Peyer's patch (tissue), 4 donors: ENCODE measurements around the gene TEX101. TPM values are rescaled to one million over a fixed set of nuclear protein-coding genes. Genes with fewer than 3 reads are reported as not detected.
A peak's percentile ranks its signal among the peaks of the same experiment; 100 is the strongest.
"Not testable (repeated sequence)": the region's sequence is repeated elsewhere in the genome, so short reads cannot be mapped to it uniquely, and the experiment has no call there.

Experiments
- DNase-seq, 3 donors: peaks; one replicate each; pipeline ENCODE4 v3.0.0-alpha.2; 2017 to 2019
- H3K27ac ChIP-seq, 4 donors: fragments of 200-600 bp; sonication (generic); one replicate each; pipeline ENCODE4 v1.5.1; 2016 to 2019
- H3K27me3 ChIP-seq, 2 donors: fragments of 200-600 bp; sonication (generic); one replicate each; pipeline ENCODE4 v1.5.1; 2019
- H3K36me3 ChIP-seq, 3 donors: fragments of 200-600 bp; sonication (generic); one replicate each; pipeline ENCODE4 v1.5.1; 2016 to 2019
- H3K4me1 ChIP-seq, 4 donors: fragments of 200-600 bp; sonication (generic); one replicate each; pipeline ENCODE4 v1.5.1; 2016 to 2019
- H3K4me3 ChIP-seq, 4 donors: fragments of 200-600 bp; sonication (generic); 1 replicate in 3 of 4; 2 replicates in 1 of 4; pipeline ENCODE4 v1.5.1; 2016 to 2019; ENCODE audit warnings: mild to moderate bottlenecking in 1 of 4
- H3K9me3 ChIP-seq, 4 donors: fragments of 200-600 bp; sonication (generic); one replicate each; pipeline ENCODE4 v1.5.1; 2016 to 2019; ENCODE audit warnings: mild to moderate bottlenecking in 1 of 4
- POLR2A ChIP-seq, 2 donors: fragments of 450-650 bp; IDR thresholded peaks; one replicate each; pipeline ENCODE4 v1.5.1; 2017; ENCODE audit warnings: antibody characterized with exemption in 2 of 2, mild to moderate bottlenecking in 2 of 2, moderate library complexity in 2 of 2
- total RNA-seq, 4 donors: library from RNA; depleted of rRNA; stranded (reverse); fragments of >200 nt; gene quantifications; one replicate each; pipeline ENCODE4 v1.1.0, GENCODE V29; 2016
- TF ChIP-seq, protein P1 (sequence below), 6 experiments: fragments of 450-650 bp in 4 of 6; fragments of 200-600 bp in 2 of 6; sonication (generic) in 1 of 6; IDR thresholded peaks; one replicate each; pipeline ENCODE4 v1.5.1; 2017 to 2019; ENCODE audit warnings: antibody characterized with exemption in 6 of 6, mild to moderate bottlenecking in 3 of 6, moderate library complexity in 1 of 6

The TEX101 gene
- total RNA-seq, 4 donors from 2014 or later, result not detected

DNA sequence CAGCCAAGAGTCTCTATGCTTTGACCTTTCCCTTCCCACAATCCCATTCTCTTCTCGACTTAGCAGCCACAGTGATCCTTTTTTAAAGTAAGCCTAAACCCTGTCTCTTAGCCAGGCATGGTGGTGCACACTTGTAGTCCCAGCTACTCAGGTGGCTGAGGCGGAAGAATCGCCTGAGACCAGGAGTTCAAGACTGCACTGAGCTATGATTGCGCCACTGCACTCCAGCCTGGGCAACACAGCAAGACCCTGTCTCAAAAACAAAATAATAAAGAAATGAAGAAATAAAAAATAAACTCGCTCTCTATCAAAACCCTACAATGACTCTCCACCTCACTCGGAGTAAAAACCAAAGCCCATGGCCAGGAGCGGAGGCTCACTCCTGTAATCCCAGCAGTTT, 14.7 kb downstream of the TEX101 start:
- Histone ChIP-seq H3K4me3 (no peak overlapping the region), H3K9me3 (no peaks in the 10 kb centered on the region), H3K4me1 (peaks cover 0 to 13% (median 0%) of the 10 kb centered on the region in 4 donors), H3K36me3 (no peaks in the 10 kb centered on the region), H3K27ac (no peak overlapping the region), H3K27me3 (no peaks in the 10 kb centered on the region)
- no peak for DNase-seq
- no peak for TF ChIP-seq POLR2A (IDR thresholded peaks at IDR 0.05)
- TF ChIP-seq, protein P1, sequence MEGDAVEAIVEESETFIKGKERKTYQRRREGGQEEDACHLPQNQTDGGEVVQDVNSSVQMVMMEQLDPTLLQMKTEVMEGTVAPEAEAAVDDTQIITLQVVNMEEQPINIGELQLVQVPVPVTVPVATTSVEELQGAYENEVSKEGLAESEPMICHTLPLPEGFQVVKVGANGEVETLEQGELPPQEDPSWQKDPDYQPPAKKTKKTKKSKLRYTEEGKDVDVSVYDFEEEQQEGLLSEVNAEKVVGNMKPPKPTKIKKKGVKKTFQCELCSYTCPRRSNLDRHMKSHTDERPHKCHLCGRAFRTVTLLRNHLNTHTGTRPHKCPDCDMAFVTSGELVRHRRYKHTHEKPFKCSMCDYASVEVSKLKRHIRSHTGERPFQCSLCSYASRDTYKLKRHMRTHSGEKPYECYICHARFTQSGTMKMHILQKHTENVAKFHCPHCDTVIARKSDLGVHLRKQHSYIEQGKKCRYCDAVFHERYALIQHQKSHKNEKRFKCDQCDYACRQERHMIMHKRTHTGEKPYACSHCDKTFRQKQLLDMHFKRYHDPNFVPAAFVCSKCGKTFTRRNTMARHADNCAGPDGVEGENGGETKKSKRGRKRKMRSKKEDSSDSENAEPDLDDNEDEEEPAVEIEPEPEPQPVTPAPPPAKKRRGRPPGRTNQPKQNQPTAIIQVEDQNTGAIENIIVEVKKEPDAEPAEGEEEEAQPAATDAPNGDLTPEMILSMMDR (IDR thresholded peaks at IDR 0.05), result no peak

DNA sequence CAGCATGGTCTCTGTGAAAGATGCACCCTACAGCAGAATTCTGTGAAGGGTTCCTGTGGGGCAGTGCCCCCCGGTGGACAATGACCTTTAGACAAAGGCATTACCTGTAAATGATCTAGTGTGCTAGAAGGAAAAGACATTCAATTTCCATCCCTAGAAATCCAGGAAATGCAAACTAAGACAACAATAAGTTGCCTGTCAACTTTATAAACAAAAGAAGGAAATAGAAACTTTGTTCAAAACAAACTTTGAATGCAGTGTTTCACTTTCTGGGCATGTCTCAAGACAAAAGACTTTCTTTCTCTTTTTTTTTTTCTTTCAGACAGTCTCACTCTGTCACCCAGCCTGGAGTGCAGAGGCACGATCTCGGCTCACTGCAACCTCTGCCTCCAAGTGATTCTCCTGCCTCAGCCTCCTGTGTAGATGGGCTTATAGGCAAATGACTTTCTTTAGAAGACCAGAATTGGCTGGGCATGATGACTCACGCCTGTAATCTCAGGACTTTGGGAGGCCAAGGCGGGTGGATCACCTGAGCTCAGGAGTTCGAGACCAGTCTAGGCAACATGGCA, 15.5 kb downstream of the TEX101 start:
- H3K4me3 ChIP-seq, result no peak overlapping the region
- no peaks in the 10 kb centered on the region for H3K36me3 ChIP-seq
- DNase-seq, result no peak
- peaks cover 0 to 13% (median 0%) of the 10 kb centered on the region in 4 donors for H3K4me1 ChIP-seq
- H3K27ac ChIP-seq, result peak overlapping the region in 1 of 4 donors; percentile 1
- TF ChIP-seq POLR2A (IDR thresholded peaks at IDR 0.05), result no peak
- TF ChIP-seq, protein P1 (IDR thresholded peaks at IDR 0.05), result no peak
- no peaks in the 10 kb centered on the region for H3K27me3 ChIP-seq
- H3K9me3 ChIP-seq, result no peaks in the 10 kb centered on the region

DNA sequence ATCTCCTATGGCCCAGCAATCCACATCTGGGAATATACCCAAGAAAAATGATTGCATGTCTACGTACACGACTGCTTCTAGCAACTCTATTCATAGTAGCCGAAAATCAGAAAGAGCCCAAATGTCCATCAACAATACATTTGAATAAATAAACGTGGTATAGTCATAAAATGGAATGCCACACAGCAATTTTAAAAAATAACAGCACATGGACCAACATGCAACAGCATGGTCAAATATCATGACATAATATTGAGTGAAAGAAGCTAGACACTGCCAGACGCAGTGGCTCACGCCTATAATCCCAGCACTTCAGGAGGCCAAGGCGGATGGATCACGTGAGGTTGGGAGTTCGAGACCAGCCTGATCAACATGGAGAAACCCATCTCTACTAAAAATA, 16.3 kb downstream of the TEX101 start:
- Histone ChIP-seq H3K4me3 (no peak overlapping the region), H3K9me3 (no peaks in the 10 kb centered on the region), H3K36me3 (no peaks in the 10 kb centered on the region), H3K4me1 (peaks cover 0 to 7% (median 0%) of the 10 kb centered on the region in 4 donors), H3K27ac (no peak overlapping the region), H3K27me3 (no peaks in the 10 kb centered on the region)
- TF ChIP-seq POLR2A (IDR thresholded peaks at IDR 0.05), result no peak
- TF ChIP-seq, protein P1 (IDR thresholded peaks at IDR 0.05), result no peak
- DNase-seq, result no peak

DNA sequence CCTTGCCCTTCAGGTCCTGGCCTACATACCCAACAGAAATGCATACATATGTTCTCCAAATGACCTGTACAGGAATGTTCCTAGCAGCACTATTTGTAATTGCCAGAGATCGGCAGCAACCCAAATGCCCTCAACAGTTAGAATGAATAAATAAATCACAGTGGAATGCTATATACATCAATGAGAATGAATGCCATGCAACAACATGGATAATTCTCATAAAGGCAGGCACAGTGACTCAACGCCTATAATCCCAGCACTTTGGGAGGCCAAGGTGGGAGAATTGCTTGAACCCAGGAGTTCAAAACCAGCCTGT, 18.6 kb downstream of the TEX101 start:
- no peaks in the 10 kb centered on the region for H3K36me3 ChIP-seq
- TF ChIP-seq, protein P1 (IDR thresholded peaks at IDR 0.05), result no peak
- TF ChIP-seq POLR2A (IDR thresholded peaks at IDR 0.05), result no peak
- H3K4me1 ChIP-seq, result peaks cover 0 to 5% (median 3%) of the 10 kb centered on the region in 4 donors
- H3K4me3 ChIP-seq, result no peak overlapping the region
- no peak for DNase-seq
- H3K27me3 ChIP-seq, result no peaks in the 10 kb centered on the region
- H3K27ac ChIP-seq, result no peak overlapping the region
- H3K9me3 ChIP-seq, result no peaks in the 10 kb centered on the region

DNA sequence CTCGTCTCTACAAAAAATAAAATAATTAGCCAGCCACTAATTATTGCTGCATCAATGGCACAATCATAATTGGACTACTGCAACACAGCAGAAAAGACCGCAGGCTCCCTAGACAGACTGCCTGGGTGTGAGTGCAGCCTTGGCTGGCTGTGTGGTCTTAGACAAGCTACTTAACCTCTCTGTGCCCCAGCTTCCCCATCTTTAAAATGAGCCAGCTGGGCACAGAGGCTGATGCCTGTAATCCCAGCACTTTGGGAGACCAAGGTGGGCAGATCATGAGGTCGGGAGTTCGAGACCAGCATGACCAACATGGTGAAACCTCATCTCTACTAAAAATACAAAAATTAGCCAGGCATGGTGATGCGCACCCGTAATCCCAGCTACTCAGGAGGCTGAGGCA, 19.0 kb downstream of the TEX101 start:
- no peaks in the 10 kb centered on the region for H3K9me3 ChIP-seq
- TF ChIP-seq, protein P1 (IDR thresholded peaks at IDR 0.05), result no peak
- no peak for TF ChIP-seq POLR2A (IDR thresholded peaks at IDR 0.05)
- no peak for DNase-seq
- H3K27ac ChIP-seq, result no peak overlapping the region
- H3K4me3 ChIP-seq, result no peak overlapping the region
- H3K27me3 ChIP-seq, result no peaks in the 10 kb centered on the region
- H3K36me3 ChIP-seq, result no peaks in the 10 kb centered on the region
- H3K4me1 ChIP-seq, result peaks cover 0 to 9% (median 6%) of the 10 kb centered on the region in 4 donors

DNA sequence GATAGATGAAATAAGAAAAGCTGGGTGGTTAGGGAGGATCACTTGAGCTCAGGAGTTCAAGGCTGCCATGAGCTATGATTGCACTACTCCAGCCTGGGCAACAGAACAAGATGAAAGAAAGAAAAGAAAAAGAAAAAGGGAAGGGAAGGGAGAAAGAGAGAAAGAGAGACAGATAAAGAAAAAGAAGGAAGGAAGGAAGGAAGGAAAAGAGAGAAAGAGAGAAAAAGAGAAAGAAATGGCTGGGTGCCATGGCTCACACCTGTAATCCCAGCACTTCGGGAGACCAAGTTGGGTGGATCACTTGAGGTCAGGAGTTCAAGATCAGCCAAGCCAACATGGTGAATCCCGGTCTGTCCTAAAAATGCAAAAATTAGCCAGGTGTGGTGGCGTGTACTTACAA, 21.1 kb downstream of the TEX101 start:
- DNase-seq, result no peak
- no peak overlapping the region for H3K4me3 ChIP-seq
- H3K4me1 ChIP-seq, result peaks cover 0 to 17% (median 9%) of the 10 kb centered on the region in 4 donors
- no peaks in the 10 kb centered on the region for H3K36me3 ChIP-seq
- no peak for TF ChIP-seq POLR2A (IDR thresholded peaks at IDR 0.05)
- TF ChIP-seq, protein P1 (IDR thresholded peaks at IDR 0.05), result no peak
- H3K27ac ChIP-seq, result no peak overlapping the region
- H3K9me3 ChIP-seq, result no peaks in the 10 kb centered on the region
- no peaks in the 10 kb centered on the region for H3K27me3 ChIP-seq

DNA sequence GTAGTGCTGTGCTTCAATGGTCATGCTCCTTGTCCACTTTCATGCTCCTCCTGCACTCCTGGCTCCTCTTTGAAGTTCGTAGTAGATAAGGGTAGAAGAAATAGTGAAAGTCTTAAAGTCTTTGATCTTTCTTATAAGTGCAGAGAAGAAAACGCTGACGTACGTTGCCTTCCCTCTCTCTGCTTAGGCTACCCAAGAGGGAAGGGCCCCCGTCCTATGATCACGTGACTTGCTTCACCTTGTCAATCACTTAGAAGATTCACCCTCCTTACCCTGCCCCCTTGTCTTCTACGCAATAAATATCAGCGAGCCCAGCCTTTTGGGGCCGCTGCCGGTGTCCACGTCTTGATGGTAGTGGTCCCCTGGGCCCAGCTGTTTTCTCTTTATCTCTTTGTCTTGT, 22.6 kb downstream of the TEX101 start:
- H3K4me3 ChIP-seq, DNase-seq: not testable (repeated sequence)

More for the DNA sequence above, 22.6 kb downstream of the TEX101 start:
- not testable (repeated sequence) for H3K36me3 ChIP-seq, H3K27ac ChIP-seq, H3K27me3 ChIP-seq, H3K9me3 ChIP-seq
- peaks cover 0 to 17% (median 9%) of the 10 kb centered on the region in 4 donors for H3K4me1 ChIP-seq
